HCT116 (cell line): ENCODE data around the gene RNF150. TPM values are rescaled to one million over a fixed set of nuclear protein-coding genes. Genes with fewer than 3 reads are reported as not detected.

ENCODE experiments used
- ATAC-seq: fragments of 200-7000 bp; cut with Tn5 transposase; 2 replicates; pipeline ENCODE4 v1.9.1; 2020; ENCODE audit warnings: mild to moderate bottlenecking, moderate library complexity
- BruUV-seq: library from RNA; stranded (reverse); fragments of 400-500 nt; replicated peaks from 2 replicates; lab custom pipeline; 2021; lab: Mats Ljungman, UMichigan
- CTCF ChIA-PET: fragments of 300-600 bp; sonication (Branson Sonifier 250); formaldehyde crosslinking; loops from one replicate; lab custom pipeline; 2021; ENCODE audit warnings: antibody characterized with exemption; lab: Charles Lee
- POLR2A ChIA-PET: fragments of 300-600, 350-600 bp; sonication (Branson Sonifier 250); formaldehyde crosslinking; loops from one replicate; lab custom pipeline; 2021; ENCODE audit warnings: antibody characterized with exemption; lab: Charles Lee
- RAD21 ChIA-PET, 2 experiments: fragments of 300-600 bp; sonication (Branson Sonifier 250); formaldehyde crosslinking; loops; one replicate each; lab custom pipeline; 2023; ENCODE audit warnings: low total read pairs in 2 of 2; ENCODE audit not compliant: uncharacterized antibody in 2 of 2, unreplicated experiment in 2 of 2, low non-redundant PET in 1 of 2; lab: Charles Lee
- DNase-seq: peaks from one replicate; pipeline ENCODE4 v3.0.0-alpha.2; 2010; ENCODE audit warnings: low read depth, low spot score
- H2AFZ ChIP-seq: fragments of 200-600 bp; shearing (Covaris generic), sonication (generic); 2 replicates; pipeline ENCODE4 v1.6.1; 2017; ENCODE audit warnings: low read depth, mixed run types, mixed read lengths, antibody characterized with exemption, low read length; ENCODE audit not compliant: poor library complexity, severe bottlenecking
- H3K27ac ChIP-seq: 2 replicates; pipeline ENCODE4 v1.5.1; 2012; ENCODE audit warnings: low read depth, low read length
- H3K27me3 ChIP-seq: fragments of 200-600 bp; sonication (generic); 2 replicates; pipeline ENCODE4 v1.6.1; 2016; ENCODE audit warnings: mixed run types, low read length, mixed read lengths; ENCODE audit not compliant: insufficient read depth
- H3K36me3 ChIP-seq, 2 experiments: fragments of 200-500 bp in 1 of 2; fragments of 200-600 bp in 1 of 2; sonication (Bioruptor generic) in 1 of 2; sonication (generic) in 1 of 2; 2 replicates each; pipeline versions ENCODE4 v1.5.1 to v1.6.1; 2014 to 2016; ENCODE audit warnings: low read length in 2 of 2, inconsistent platforms in 1 of 2, mixed read lengths in 1 of 2, mixed run types in 1 of 2; ENCODE audit not compliant: insufficient read depth in 2 of 2, control insufficient read depth in 1 of 2
- H3K4me1 ChIP-seq, 2 experiments: fragments of 200-600 bp in 1 of 2; sonication (generic) in 1 of 2; 2 replicates each; pipeline versions ENCODE4 v1.5.1 to v1.6.1; 2012 to 2017; ENCODE audit warnings: low read length in 2 of 2, inconsistent platforms in 1 of 2, mild to moderate bottlenecking in 1 of 2, mixed read lengths in 1 of 2, mixed run types in 1 of 2, moderate library complexity in 1 of 2; ENCODE audit not compliant: insufficient read depth in 2 of 2, control insufficient read depth in 1 of 2
- H3K4me2 ChIP-seq: fragments of 200-600 bp; sonication (generic); 2 replicates; pipeline ENCODE4 v1.6.1; 2017; ENCODE audit warnings: mixed run types, low read length, mixed read lengths
- H3K4me3 ChIP-seq, 2 experiments: fragments of 200-600 bp in 1 of 2; sonication (generic) in 1 of 2; replicated peaks in 1 of 2; 2 replicates each; pipeline ENCODE4 v1.5.1; 2011 to 2016; ENCODE audit warnings: low read length in 2 of 2, control low read depth in 1 of 2, low read depth in 1 of 2, mild to moderate bottlenecking in 1 of 2, mixed read lengths in 1 of 2, mixed run types in 1 of 2
- H3K79me2 ChIP-seq: fragments of 200-600 bp; sonication (generic); 2 replicates; pipeline ENCODE4 v1.6.1; 2017; ENCODE audit warnings: mild to moderate bottlenecking, mixed run types, low read length, moderate library complexity, mixed read lengths; ENCODE audit not compliant: insufficient read depth
- H3K9ac ChIP-seq: fragments of 200-600 bp; sonication (generic); 2 replicates; pipeline ENCODE4 v1.6.1; 2016; ENCODE audit warnings: low read length, mixed read lengths
- H3K9me2 ChIP-seq: fragments of 200-600 bp; sonication (generic), shearing (Covaris generic); 2 replicates; pipeline ENCODE4 v1.6.1; 2017; ENCODE audit warnings: mixed run types, mild to moderate bottlenecking, moderate library complexity; ENCODE audit not compliant: insufficient read depth
- H3K9me3 ChIP-seq, 2 experiments: fragments of 200-500 bp in 1 of 2; fragments of 200-600 bp in 1 of 2; sonication (Bioruptor generic) in 1 of 2; sonication (generic) in 1 of 2; 2 replicates each; pipeline ENCODE4 v1.6.1; 2014 to 2017; ENCODE audit warnings: low read length in 2 of 2, mixed read lengths in 2 of 2, inconsistent platforms in 1 of 2, low read depth in 1 of 2, mild to moderate bottlenecking in 1 of 2, mixed run types in 1 of 2, moderate library complexity in 1 of 2; ENCODE audit not compliant: control insufficient read depth in 1 of 2, insufficient read depth in 1 of 2
- H4K20me1 ChIP-seq: fragments of 200-600 bp; sonication (generic), shearing (Covaris generic); 2 replicates; pipeline ENCODE4 v1.6.1; 2017; ENCODE audit warnings: mixed run types, mild to moderate bottlenecking, moderate library complexity; ENCODE audit not compliant: insufficient read depth
- CBX3 ChIP-seq: IDR thresholded peaks from 2 replicates; pipeline ENCODE4 v1.6.1; 2012; ENCODE audit warnings: low read depth
- EGR1 ChIP-seq: IDR thresholded peaks from 2 replicates; pipeline ENCODE4 v1.6.1; 2012; ENCODE audit warnings: low read depth
- ELF1 ChIP-seq: IDR thresholded peaks from 2 replicates; pipeline ENCODE4 v1.6.1; 2012; ENCODE audit warnings: low read depth, borderline replicate concordance
- EZH2phosphoT487 ChIP-seq: fragments of 200-600 bp; IDR thresholded peaks from 2 replicates; pipeline ENCODE4 v1.6.1; 2018; ENCODE audit warnings: antibody characterized with exemption, borderline replicate concordance
- FOSL1 ChIP-seq: IDR thresholded peaks from 2 replicates; pipeline ENCODE4 v1.6.1; 2012; ENCODE audit warnings: low read depth
- RAD21 ChIP-seq: IDR thresholded peaks from 2 replicates; pipeline ENCODE4 v1.6.1; 2012; ENCODE audit warnings: low read depth, mild to moderate bottlenecking
- SIN3A ChIP-seq: IDR thresholded peaks from 2 replicates; pipeline ENCODE4 v1.6.1; 2012; ENCODE audit warnings: low read depth
- SP1 ChIP-seq: IDR thresholded peaks from 2 replicates; pipeline ENCODE4 v1.6.1; 2012; ENCODE audit warnings: low read depth
- TCF7L2 ChIP-seq: IDR thresholded peaks from 2 replicates; pipeline ENCODE4 v1.7.0; 2011; ENCODE audit warnings: borderline replicate concordance, inconsistent platforms; ENCODE audit not compliant: insufficient read depth, insufficient read length; ENCODE audit errors: extremely low read depth
- ZFX ChIP-seq: fragments of 450-650 bp; IDR thresholded peaks from 2 replicates; pipeline ENCODE4 v1.6.1; 2017
- ZNF274 ChIP-seq: fragments of 200-500 bp; sonication (Bioruptor generic); IDR thresholded peaks from 2 replicates; pipeline ENCODE4 v1.6.1; 2014; ENCODE audit warnings: mild to moderate bottlenecking, low read depth, low read length, inconsistent platforms
- intact Hi-C: fragments of 100-400 bp; cut with micrococcal nuclease; formaldehyde crosslinking; loops from 2 replicates; pipeline ENCODE4 v1.10.0; 2022
- total RNA-seq: library from RNA; stranded (reverse); gene quantifications from one replicate; pipeline ENCODE4 v1.2.1, GENCODE V29; 2021; ENCODE audit not compliant: unreplicated experiment
- TF ChIP-seq, protein P1 (sequence below): IDR thresholded peaks from 2 replicates; pipeline ENCODE4 v1.6.1; 2011; ENCODE audit warnings: mild to moderate bottlenecking, low read length, moderate library complexity; ENCODE audit not compliant: insufficient replicate concordance; ENCODE audit errors: extremely low read depth
- TF ChIP-seq, protein P2 (sequence below): IDR thresholded peaks from 2 replicates; pipeline ENCODE4 v1.6.1; 2012
- TF ChIP-seq, protein P3 (sequence below), 3 experiments: fragments of 200-600 bp in 1 of 3; sonication (generic) in 1 of 3; IDR thresholded peaks in 2 of 3; conservative IDR thresholded peaks in 1 of 3; 2 replicates each; pipeline ENCODE4 v1.5.1; 2012 to 2017; ENCODE audit warnings: low read depth in 2 of 3, low read length in 2 of 3, antibody characterized with exemption in 1 of 3, borderline replicate concordance in 1 of 3, control low read depth in 1 of 3, mild to moderate bottlenecking in 1 of 3, mixed read lengths in 1 of 3, mixed run types in 1 of 3, moderate library complexity in 1 of 3; ENCODE audit not compliant: insufficient read depth in 1 of 3
- TF ChIP-seq, protein P4 (sequence below): IDR thresholded peaks from 2 replicates; pipeline ENCODE4 v1.6.1; 2012; ENCODE audit warnings: low read depth

Gene RNF150
- total RNA-seq, 1 experiment from 2014 or later = 0.07 TPM

DNA sequence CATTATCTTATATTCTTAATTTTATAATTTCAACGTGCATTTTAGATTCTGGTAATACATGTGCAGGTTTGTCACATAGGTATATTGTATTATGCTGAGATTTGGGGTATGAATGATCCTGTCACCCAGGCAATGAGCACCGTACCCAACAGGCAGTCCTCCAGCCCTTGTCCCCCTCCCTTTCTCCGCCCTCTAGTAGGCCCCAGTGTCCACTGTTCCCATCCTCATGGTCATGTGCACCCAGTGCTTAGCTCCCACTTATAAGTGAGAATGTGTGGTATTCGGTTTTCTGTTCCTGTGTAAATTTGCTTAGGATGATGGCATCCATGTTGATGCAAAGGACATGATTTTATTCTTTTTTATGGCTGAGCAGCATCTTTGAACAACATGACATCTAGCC lies 70.6 kb downstream of the RNF150 start:
- RAD21 ChIA-PET = no interaction called here
- no peaks in the 10 kb centered on the region for H3K27me3 ChIP-seq
- no peak overlapping the region for H3K4me2 ChIP-seq
- no peak overlapping the region for H3K27ac ChIP-seq
- no TSS peak for BruUV-seq
- H3K4me1 ChIP-seq = no peaks in the 10 kb centered on the region
- H3K9me3 ChIP-seq = no peaks in the 10 kb centered on the region
- no peak overlapping the region for H3K4me3 ChIP-seq
- TF ChIP-seq, protein P1, sequence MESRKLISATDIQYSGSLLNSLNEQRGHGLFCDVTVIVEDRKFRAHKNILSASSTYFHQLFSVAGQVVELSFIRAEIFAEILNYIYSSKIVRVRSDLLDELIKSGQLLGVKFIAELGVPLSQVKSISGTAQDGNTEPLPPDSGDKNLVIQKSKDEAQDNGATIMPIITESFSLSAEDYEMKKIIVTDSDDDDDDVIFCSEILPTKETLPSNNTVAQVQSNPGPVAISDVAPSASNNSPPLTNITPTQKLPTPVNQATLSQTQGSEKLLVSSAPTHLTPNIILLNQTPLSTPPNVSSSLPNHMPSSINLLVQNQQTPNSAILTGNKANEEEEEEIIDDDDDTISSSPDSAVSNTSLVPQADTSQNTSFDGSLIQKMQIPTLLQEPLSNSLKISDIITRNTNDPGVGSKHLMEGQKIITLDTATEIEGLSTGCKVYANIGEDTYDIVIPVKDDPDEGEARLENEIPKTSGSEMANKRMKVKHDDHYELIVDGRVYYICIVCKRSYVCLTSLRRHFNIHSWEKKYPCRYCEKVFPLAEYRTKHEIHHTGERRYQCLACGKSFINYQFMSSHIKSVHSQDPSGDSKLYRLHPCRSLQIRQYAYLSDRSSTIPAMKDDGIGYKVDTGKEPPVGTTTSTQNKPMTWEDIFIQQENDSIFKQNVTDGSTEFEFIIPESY = no peak
- TF ChIP-seq SIN3A = no peak
- TF ChIP-seq ZFX = no peak
- TF ChIP-seq TCF7L2 = no peak
- no peak for TF ChIP-seq RAD21
- TF ChIP-seq, protein P2, sequence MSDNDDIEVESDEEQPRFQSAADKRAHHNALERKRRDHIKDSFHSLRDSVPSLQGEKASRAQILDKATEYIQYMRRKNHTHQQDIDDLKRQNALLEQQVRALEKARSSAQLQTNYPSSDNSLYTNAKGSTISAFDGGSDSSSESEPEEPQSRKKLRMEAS = no peak
- no peak for TF ChIP-seq EZH2phosphoT487
- no peak for TF ChIP-seq ZNF274
- TF ChIP-seq SP1 = no peak
- TF ChIP-seq CBX3 = no peak
- no peak for TF ChIP-seq FOSL1
- no peak for TF ChIP-seq EGR1
- TF ChIP-seq ELF1 = no peak
- TF ChIP-seq, protein P3, sequence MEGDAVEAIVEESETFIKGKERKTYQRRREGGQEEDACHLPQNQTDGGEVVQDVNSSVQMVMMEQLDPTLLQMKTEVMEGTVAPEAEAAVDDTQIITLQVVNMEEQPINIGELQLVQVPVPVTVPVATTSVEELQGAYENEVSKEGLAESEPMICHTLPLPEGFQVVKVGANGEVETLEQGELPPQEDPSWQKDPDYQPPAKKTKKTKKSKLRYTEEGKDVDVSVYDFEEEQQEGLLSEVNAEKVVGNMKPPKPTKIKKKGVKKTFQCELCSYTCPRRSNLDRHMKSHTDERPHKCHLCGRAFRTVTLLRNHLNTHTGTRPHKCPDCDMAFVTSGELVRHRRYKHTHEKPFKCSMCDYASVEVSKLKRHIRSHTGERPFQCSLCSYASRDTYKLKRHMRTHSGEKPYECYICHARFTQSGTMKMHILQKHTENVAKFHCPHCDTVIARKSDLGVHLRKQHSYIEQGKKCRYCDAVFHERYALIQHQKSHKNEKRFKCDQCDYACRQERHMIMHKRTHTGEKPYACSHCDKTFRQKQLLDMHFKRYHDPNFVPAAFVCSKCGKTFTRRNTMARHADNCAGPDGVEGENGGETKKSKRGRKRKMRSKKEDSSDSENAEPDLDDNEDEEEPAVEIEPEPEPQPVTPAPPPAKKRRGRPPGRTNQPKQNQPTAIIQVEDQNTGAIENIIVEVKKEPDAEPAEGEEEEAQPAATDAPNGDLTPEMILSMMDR (IDR thresholded peaks at IDR 0.05 in 2 of 3, conservative IDR thresholded peaks at IDR 0.05 in 1 of 3; ENCODE audit: borderline replicate concordance in 1 of 3, insufficient read depth in 1 of 3, low read depth in 2 of 3, low read length in 2 of 3) = no peak
- TF ChIP-seq, protein P4, sequence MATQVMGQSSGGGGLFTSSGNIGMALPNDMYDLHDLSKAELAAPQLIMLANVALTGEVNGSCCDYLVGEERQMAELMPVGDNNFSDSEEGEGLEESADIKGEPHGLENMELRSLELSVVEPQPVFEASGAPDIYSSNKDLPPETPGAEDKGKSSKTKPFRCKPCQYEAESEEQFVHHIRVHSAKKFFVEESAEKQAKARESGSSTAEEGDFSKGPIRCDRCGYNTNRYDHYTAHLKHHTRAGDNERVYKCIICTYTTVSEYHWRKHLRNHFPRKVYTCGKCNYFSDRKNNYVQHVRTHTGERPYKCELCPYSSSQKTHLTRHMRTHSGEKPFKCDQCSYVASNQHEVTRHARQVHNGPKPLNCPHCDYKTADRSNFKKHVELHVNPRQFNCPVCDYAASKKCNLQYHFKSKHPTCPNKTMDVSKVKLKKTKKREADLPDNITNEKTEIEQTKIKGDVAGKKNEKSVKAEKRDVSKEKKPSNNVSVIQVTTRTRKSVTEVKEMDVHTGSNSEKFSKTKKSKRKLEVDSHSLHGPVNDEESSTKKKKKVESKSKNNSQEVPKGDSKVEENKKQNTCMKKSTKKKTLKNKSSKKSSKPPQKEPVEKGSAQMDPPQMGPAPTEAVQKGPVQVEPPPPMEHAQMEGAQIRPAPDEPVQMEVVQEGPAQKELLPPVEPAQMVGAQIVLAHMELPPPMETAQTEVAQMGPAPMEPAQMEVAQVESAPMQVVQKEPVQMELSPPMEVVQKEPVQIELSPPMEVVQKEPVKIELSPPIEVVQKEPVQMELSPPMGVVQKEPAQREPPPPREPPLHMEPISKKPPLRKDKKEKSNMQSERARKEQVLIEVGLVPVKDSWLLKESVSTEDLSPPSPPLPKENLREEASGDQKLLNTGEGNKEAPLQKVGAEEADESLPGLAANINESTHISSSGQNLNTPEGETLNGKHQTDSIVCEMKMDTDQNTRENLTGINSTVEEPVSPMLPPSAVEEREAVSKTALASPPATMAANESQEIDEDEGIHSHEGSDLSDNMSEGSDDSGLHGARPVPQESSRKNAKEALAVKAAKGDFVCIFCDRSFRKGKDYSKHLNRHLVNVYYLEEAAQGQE = no peak
- TF ChIP-seq, all 23 proteins: peak for 0
- ChIA-PET POLR2A (no interaction called here), CTCF (no interaction called here)
- Histone ChIP-seq H3K79me2 (no peaks in the 10 kb centered on the region), H3K36me3 (no peaks in the 10 kb centered on the region), H2AFZ (no peak overlapping the region), H4K20me1 (no peaks in the 10 kb centered on the region), H3K9ac (no peak overlapping the region), H3K9me2 (no peaks in the 10 kb centered on the region)
- no peak for DNase-seq
- intact Hi-C loops = no loop called here
- ATAC-seq = no peak
